DND-41 (cell line): ENCODE results near the gene SLC38A3.

Experiments used
- EZH2 ChIP-seq: IDR thresholded peaks from 3 replicates; pipeline ENCODE4 v1.6.1; 2012; ENCODE audit warnings: borderline replicate concordance, low read depth, mild to moderate bottlenecking, moderate library complexity, low read length, inconsistent platforms; ENCODE audit not compliant: severe bottlenecking
- TF ChIP-seq, protein P1 (sequence below): IDR thresholded peaks from 2 replicates; pipeline ENCODE4 v1.5.1; 2012; ENCODE audit warnings: borderline replicate concordance, low read length, moderate library complexity, mild to moderate bottlenecking; ENCODE audit not compliant: poor library complexity, severe bottlenecking; ENCODE audit errors: extremely low read depth

DNA sequence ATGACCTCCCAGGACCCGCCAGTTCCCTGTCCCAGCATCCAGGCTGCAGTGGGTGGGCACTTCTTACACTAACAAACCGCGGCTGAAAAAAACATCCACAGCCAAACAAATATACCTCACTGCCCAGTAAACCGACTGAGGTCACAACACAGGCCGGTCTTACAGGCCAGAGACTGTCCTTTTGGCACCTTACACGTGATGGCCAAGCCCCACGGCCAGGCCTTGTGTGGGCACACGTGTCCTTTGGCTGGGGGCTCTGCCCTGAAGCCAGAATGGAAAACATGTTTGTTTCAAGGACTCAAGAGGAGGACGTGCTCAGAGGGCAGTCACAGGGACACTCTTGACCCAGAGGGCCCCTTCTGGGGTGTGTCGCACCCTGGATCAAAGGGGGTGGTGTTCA lies 9.8 kb downstream of the SLC38A3 start:
- TF ChIP-seq, protein P1, sequence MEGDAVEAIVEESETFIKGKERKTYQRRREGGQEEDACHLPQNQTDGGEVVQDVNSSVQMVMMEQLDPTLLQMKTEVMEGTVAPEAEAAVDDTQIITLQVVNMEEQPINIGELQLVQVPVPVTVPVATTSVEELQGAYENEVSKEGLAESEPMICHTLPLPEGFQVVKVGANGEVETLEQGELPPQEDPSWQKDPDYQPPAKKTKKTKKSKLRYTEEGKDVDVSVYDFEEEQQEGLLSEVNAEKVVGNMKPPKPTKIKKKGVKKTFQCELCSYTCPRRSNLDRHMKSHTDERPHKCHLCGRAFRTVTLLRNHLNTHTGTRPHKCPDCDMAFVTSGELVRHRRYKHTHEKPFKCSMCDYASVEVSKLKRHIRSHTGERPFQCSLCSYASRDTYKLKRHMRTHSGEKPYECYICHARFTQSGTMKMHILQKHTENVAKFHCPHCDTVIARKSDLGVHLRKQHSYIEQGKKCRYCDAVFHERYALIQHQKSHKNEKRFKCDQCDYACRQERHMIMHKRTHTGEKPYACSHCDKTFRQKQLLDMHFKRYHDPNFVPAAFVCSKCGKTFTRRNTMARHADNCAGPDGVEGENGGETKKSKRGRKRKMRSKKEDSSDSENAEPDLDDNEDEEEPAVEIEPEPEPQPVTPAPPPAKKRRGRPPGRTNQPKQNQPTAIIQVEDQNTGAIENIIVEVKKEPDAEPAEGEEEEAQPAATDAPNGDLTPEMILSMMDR = no peak
- no peak for TF ChIP-seq EZH2
